Astrocyte (in vitro differentiated cells and primary cell): ENCODE results near the gene RPS6KL1. TPM values are rescaled to one million over a fixed set of nuclear protein-coding genes. Genes with fewer than 3 reads are reported as not detected.

ENCODE experiments used
- DNase-seq: peaks from one replicate; pipeline ENCODE4 v3.0.0-alpha.2; 2010; ENCODE audit warnings: low read depth
- FAIRE-seq: peaks from 2 replicates; lab custom pipeline; 2011; peaks lifted over from hg19 to GRCh38; lab: Jason Lieb, UNC
- H2AFZ ChIP-seq: 2 replicates; pipeline ENCODE4 v1.6.0; 2012; ENCODE audit warnings: low read depth, low read length, inconsistent platforms
- H3K27ac ChIP-seq: 2 replicates; pipeline ENCODE4 v1.5.1; 2011; ENCODE audit warnings: low read depth, low read length, inconsistent platforms
- H3K27me3 ChIP-seq: 2 replicates; pipeline ENCODE4 v1.6.0; 2011; ENCODE audit warnings: low read length, inconsistent platforms; ENCODE audit not compliant: insufficient read depth
- H3K36me3 ChIP-seq: 2 replicates; pipeline ENCODE4 v1.5.1; 2011; ENCODE audit warnings: low read length, inconsistent platforms; ENCODE audit not compliant: insufficient read depth
- H3K4me1 ChIP-seq: 2 replicates; pipeline ENCODE4 v1.5.1; 2011; ENCODE audit warnings: low read length, inconsistent platforms; ENCODE audit not compliant: insufficient read depth
- H3K4me2 ChIP-seq: 2 replicates; pipeline ENCODE4 v1.6.0; 2012; ENCODE audit warnings: low read length, inconsistent platforms
- H3K4me3 ChIP-seq: 2 replicates; pipeline ENCODE4 v1.5.1; 2011; ENCODE audit warnings: low read depth, mild to moderate bottlenecking, low read length, inconsistent platforms; ENCODE audit not compliant: insufficient read depth
- H3K79me2 ChIP-seq: 2 replicates; pipeline ENCODE4 v1.6.0; 2012; ENCODE audit warnings: mild to moderate bottlenecking, low read length, inconsistent platforms; ENCODE audit not compliant: insufficient read depth
- H3K9ac ChIP-seq: 2 replicates; pipeline ENCODE4 v1.6.0; 2012; ENCODE audit warnings: mild to moderate bottlenecking, low read length, inconsistent platforms
- H3K9me3 ChIP-seq: 2 replicates; pipeline ENCODE4 v1.5.1; 2012; ENCODE audit warnings: low read depth, mild to moderate bottlenecking, low read length, inconsistent platforms; ENCODE audit not compliant: insufficient read depth
- H4K20me1 ChIP-seq: 2 replicates; pipeline ENCODE4 v1.6.0; 2012; ENCODE audit warnings: low read length, inconsistent platforms; ENCODE audit not compliant: insufficient read depth
- H3K27ac Mint-ChIP-seq: one replicate; pipeline ENCODE4 v1.8.0; 2021; ENCODE audit warnings: mild to moderate bottlenecking, mixed read lengths; ENCODE audit not compliant: unreplicated experiment
- H3K27me3 Mint-ChIP-seq: one replicate; pipeline ENCODE4 v1.8.0; 2021; ENCODE audit warnings: low read depth, mixed read lengths; ENCODE audit not compliant: unreplicated experiment
- H3K36me3 Mint-ChIP-seq: one replicate; pipeline ENCODE4 v1.8.0; 2021; ENCODE audit warnings: low read depth, mixed read lengths; ENCODE audit not compliant: unreplicated experiment
- H3K4me1 Mint-ChIP-seq: one replicate; pipeline ENCODE4 v1.8.0; 2021; ENCODE audit warnings: low read depth, mixed read lengths; ENCODE audit not compliant: unreplicated experiment
- H3K4me3 Mint-ChIP-seq: one replicate; pipeline ENCODE4 v1.8.0; 2021; ENCODE audit warnings: mild to moderate bottlenecking, moderate library complexity, mixed read lengths; ENCODE audit not compliant: unreplicated experiment
- H3K9me3 Mint-ChIP-seq: one replicate; pipeline ENCODE4 v1.8.0; 2021; ENCODE audit warnings: mild to moderate bottlenecking, mixed read lengths; ENCODE audit not compliant: unreplicated experiment
- EZH2 ChIP-seq: IDR thresholded peaks from 2 replicates; pipeline ENCODE4 v1.6.1; 2012; ENCODE audit warnings: mild to moderate bottlenecking, low read length, inconsistent platforms; ENCODE audit not compliant: insufficient read depth
- total RNA-seq: library from RNA; stranded (reverse); gene quantifications from 2 replicates; pipeline ENCODE4 v1.2.1, GENCODE V29; 2021
- TF ChIP-seq, protein P1 (sequence below): IDR thresholded peaks from 2 replicates; pipeline ENCODE4 v1.5.1; 2011; ENCODE audit warnings: low read depth, mild to moderate bottlenecking, inconsistent platforms, low read length, moderate library complexity; ENCODE audit not compliant: insufficient read depth

Gene RPS6KL1
- total RNA-seq, 1 donor from 2014 or later = 1.7 TPM

DNA sequence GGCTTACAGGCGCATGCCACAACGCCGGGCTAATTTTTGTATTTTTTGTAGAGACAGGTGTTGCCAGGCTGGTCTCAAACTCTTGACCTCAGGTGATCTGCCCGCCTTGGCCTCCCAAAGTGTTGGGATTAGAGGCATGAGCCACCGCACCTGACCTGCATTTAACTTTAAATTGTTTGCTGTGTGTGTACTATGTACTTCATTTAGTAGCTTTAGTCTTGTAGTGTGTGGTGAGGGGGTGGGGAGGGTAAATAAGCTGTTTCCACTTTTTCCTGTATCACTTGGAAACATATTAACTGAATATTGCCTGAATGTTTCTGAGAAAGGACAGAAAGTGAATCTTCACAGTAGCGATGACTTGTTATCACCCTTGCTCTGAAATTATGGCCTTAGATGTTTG lies 32.8 kb downstream of the RPS6KL1 start:
- H3K4me2 ChIP-seq = no peak overlapping the region
- H3K4me1 ChIP-seq = peaks cover 28% of the 10 kb centered on the region
- H3K27ac ChIP-seq = no peak overlapping the region
- no peak overlapping the region for H3K27ac Mint-ChIP-seq
- peaks cover 68% of the 10 kb centered on the region for H4K20me1 ChIP-seq
- H3K9me3 ChIP-seq = no peaks in the 10 kb centered on the region
- peaks cover 49% of the 10 kb centered on the region for H3K36me3 ChIP-seq
- TF ChIP-seq, protein P1, sequence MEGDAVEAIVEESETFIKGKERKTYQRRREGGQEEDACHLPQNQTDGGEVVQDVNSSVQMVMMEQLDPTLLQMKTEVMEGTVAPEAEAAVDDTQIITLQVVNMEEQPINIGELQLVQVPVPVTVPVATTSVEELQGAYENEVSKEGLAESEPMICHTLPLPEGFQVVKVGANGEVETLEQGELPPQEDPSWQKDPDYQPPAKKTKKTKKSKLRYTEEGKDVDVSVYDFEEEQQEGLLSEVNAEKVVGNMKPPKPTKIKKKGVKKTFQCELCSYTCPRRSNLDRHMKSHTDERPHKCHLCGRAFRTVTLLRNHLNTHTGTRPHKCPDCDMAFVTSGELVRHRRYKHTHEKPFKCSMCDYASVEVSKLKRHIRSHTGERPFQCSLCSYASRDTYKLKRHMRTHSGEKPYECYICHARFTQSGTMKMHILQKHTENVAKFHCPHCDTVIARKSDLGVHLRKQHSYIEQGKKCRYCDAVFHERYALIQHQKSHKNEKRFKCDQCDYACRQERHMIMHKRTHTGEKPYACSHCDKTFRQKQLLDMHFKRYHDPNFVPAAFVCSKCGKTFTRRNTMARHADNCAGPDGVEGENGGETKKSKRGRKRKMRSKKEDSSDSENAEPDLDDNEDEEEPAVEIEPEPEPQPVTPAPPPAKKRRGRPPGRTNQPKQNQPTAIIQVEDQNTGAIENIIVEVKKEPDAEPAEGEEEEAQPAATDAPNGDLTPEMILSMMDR = no peak
- TF ChIP-seq EZH2 = no peak
- H3K27me3 Mint-ChIP-seq = no peaks in the 10 kb centered on the region
- H3K9ac ChIP-seq = no peak overlapping the region
- no peak overlapping the region for H2AFZ ChIP-seq
- no peak for DNase-seq
- peaks cover 19% of the 10 kb centered on the region for H3K36me3 Mint-ChIP-seq
- no peak overlapping the region for H3K4me3 Mint-ChIP-seq
- no peaks in the 10 kb centered on the region for H3K27me3 ChIP-seq
- peaks cover 44% of the 10 kb centered on the region for H3K79me2 ChIP-seq
- H3K9me3 Mint-ChIP-seq = no peaks in the 10 kb centered on the region
- no peak for FAIRE-seq
- peaks cover 29% of the 10 kb centered on the region for H3K4me1 Mint-ChIP-seq
- H3K4me3 ChIP-seq = no peak overlapping the region

DNA sequence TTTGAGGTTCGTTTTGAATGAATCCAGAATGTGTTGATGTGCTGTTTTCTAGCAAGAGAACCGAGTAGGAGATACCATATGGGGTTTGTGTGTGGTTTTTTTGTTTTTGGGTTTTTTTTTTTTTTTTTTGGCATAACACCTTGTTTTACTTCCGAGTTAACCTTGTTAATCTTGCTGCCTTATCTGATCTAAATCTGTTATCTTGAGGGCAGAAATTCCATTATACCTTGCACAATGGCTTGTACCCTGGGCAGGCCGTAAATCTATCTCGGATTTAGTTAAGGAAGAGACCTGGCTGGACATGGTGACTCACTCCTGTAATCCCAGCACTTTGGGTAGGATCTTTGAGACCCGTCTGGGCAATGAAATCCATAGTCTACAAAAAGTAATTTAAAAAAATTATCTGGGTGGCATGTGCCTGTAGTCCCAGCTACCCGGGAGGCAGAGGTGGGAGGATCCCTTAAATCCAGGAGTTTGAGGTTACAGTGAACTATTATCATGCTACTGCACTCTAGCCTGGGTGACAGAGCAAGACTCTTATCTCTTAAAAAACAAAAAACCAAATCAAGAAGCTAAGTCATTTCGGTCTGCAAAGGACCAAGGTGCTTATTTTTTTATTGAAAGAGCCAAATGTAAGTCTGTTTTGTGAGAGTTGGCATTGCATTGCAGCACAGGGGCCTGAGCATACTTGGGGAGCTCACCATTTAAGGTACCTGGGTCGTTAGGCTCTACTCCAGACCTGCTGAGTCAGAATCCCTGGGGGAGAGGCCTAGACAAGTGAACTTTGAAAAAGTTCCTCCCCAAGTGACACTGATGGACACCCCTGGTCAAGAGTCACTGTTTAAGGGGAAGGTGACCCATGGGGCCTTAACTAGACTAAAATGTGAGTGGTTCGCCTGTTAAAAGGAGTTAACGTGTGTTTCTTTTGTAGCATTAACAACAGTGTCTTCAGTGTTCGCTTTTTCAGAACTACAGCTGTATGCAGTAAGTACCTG lies 34.6 kb downstream of the RPS6KL1 start:
- no peaks in the 10 kb centered on the region for H3K9me3 ChIP-seq
- no peak overlapping the region for H3K27ac ChIP-seq
- DNase-seq = peak; percentile 31
- Mint-ChIP-seq H3K9me3 (no peaks in the 10 kb centered on the region), H3K27me3 (no peaks in the 10 kb centered on the region), H3K36me3 (peaks cover 13% of the 10 kb centered on the region), H3K4me1 (peaks cover 40% of the 10 kb centered on the region), H3K4me3 (no peak overlapping the region), H3K27ac (no peak overlapping the region)
- H3K4me3 ChIP-seq = no peak overlapping the region
- no peak overlapping the region for H3K9ac ChIP-seq
- TF ChIP-seq, protein P1 = no peak
- TF ChIP-seq EZH2 = no peak
- peaks cover 31% of the 10 kb centered on the region for H3K4me1 ChIP-seq
- H3K27me3 ChIP-seq = no peaks in the 10 kb centered on the region
- no peak overlapping the region for H2AFZ ChIP-seq
- H4K20me1 ChIP-seq = peaks cover 86% of the 10 kb centered on the region
- H3K79me2 ChIP-seq = peaks cover 62% of the 10 kb centered on the region
- peaks cover 40% of the 10 kb centered on the region for H3K36me3 ChIP-seq
- no peak for FAIRE-seq
- H3K4me2 ChIP-seq = peak overlapping the region; percentile 14
